MM.1S (cell line): ENCODE measurements around the gene LYZL6.

Experiments
- CTCF ChIP-seq: fragments of 300-600 bp; sonication (generic); IDR thresholded peaks from 2 replicates; pipeline ENCODE4 v1.5.1; 2016; ENCODE audit warnings: antibody characterized with exemption, low read length, mixed read lengths
- EZH2phosphoT487 ChIP-seq: fragments of 300-600 bp; sonication (generic); IDR thresholded peaks from 2 replicates; pipeline ENCODE4 v1.6.1; 2018; ENCODE audit warnings: antibody characterized with exemption, low read length

DNA sequence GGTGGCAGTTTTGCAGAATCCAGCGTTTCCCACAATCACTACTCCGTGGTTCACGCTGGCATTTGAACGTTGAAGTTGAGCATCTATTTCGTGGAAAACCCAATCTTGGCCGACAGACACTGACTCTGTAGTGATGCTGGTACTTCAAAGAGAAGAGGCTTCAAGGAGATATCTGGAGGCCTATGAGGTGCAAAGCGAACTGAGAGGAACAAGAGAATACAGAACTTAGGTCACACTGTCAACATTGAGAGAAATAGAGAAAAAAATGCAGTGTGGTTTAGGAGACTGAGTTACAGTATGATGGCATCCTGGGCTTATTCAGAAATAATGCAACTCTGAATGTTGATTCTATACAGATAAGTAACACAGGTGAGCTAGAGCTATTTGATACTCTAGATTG, 21.8 kb upstream of the LYZL6 start:
- TF ChIP-seq CTCF (no peak), EZH2phosphoT487 (no peak)
